GDM1 (cell line): Measurements from ENCODE around the gene ACADL.

Experiments used
- DNase-seq: peaks from one replicate; lab custom pipeline; 2025; lab: John Stamatoyannopoulos, UW

Gene ACADL

GRCh38 chr2:210224941-210225672 lies at the start of gene ACADL:
TSS of gene ACADL (minus strand) at chr2:210225447. CDS start at chr2:210225263, 184 bp downstream.
- DNase-seq = no peak

DNA sequence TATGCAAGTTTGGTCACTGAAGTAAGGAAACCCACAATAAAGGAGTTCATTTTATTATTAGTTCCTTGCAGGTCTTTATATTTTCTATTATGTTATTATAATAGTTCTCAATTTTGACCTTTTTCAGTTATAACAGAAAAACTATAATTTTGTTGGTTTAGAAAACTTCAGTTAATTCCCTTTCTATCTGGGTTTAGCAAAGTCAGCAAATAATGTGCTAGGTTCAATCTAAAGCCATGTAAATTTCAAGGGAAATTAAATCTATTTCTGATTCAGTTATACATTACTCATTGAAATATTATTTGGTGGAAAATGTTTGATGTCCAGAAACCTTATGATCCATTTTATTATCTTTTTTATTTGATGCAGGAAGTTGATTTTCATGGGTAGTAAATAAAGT lies 46.1 kb upstream of the ACADL start:
- DNase-seq = no peak

GRCh38 chr2:210269148-210269547 lies 43.9 kb upstream of the ACADL start:
- no peak for DNase-seq

GRCh38 chr2:210268281-210268680 lies 43.0 kb upstream of the ACADL start:
- no peak for DNase-seq

GRCh38 chr2:210267698-210268097 lies 42.5 kb upstream of the ACADL start:
- DNase-seq = no peak

GRCh38 chr2:210264282-210264681 lies 39.0 kb upstream of the ACADL start:
- no peak for DNase-seq

DNA sequence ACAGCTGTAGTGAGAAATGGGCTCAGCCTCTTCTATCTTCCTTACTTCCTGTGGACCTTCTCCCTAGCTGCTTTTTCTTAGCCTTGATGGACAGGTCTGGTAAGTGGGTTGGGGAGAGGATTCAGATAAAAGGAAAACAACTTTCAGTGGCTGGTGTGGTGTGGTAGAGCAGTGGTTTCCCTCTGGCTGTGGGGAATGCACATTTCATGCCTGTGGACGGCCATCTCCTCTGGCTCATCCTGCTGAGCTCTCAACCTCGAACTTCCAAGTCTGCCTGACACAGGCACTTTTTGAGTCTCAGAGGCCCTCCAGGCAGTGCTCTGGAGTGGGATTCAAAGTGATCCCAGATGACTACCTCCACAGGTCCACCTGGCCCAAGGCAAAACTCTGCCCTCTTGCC lies 38.6 kb upstream of the ACADL start:
- DNase-seq = no peak

- no peak for DNase-seq
These were observed 36.8 kb upstream of the ACADL start for GRCh38 chr2:210262036-210262435.

DNA sequence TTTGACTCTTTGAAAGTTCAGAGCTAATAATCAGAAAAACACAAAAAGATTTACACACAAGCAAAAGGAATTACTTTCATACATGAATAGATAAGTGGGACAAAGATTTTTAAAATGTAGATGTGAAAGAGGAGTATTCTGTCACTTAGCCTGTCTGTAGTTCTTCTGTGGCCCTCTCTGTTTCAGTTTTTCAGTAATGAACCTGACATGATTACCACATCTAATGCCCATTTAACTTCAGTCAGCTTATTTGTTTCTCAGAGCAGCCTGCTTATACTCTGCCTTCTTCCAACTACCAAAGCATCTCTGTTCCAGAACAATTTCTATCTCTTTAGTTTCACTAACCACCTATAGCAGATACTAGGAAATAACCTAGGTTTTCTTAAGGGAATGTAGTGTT lies 34.4 kb upstream of the ACADL start:
- DNase-seq = no peak

DNA sequence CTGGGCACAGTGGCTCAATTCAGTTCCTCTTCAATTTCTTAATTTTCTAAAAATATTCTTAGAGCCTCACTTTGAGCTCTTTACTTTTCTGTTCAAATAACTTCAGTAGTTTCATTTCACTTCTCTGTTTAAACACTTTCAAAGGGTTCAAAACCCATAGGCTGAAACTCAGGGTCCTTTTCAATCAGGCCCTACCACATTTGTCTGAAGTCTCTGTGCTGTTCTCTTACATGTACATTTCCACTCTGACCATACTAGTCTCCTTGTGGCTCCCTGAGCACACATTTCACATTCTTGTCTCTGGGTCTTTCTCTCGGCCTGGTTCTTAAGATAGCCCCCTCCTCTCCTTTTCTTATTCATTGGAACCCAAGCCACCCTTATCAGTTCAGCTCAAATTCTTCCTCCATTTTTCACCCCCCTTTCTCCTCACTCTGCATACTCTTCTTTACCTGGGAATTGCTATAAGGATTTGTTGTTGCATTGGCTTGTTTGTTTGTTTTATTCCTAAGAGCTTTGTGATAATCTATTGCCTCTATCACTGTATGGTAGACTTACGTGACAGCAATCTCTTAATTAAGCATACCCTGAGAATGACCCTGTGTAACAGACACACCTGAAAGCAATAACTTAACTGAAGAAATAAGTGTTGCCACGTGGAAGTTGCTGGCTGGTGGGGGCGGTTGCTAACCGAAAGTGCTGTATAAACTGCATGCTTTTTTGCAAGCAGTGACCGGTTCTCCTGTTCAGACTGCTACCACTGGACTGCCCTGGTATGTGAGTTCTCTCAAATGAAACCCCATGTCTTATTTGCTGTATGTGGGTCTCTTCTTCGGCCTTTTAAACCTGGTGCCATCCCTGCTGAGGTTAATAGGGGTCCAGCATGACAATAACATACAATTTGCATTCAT lies 27.7 kb upstream of the ACADL start:
- DNase-seq = no peak

DNA sequence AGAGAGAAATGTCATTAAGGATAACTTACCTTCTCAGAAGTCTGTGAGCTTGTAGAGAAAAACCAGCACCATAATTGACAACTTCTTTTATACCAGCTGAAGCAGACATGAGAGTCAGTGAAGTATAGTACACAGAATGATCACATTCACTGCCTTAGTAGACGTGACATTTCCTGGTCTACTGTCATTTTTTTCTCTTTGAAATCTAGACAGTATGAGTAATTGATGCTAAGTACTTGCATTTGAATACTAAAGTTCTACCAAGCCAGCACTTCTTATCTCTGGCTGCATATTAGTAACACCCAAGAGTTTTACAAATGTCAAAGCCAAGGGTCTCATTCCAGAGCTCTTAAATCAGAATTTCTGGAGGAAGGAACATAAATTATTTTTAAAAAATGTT lies 25.4 kb upstream of the ACADL start:
- no peak for DNase-seq

GRCh38 chr2:210233487-210233886 lies 8.2 kb upstream of the ACADL start:
- no peak for DNase-seq

DNA sequence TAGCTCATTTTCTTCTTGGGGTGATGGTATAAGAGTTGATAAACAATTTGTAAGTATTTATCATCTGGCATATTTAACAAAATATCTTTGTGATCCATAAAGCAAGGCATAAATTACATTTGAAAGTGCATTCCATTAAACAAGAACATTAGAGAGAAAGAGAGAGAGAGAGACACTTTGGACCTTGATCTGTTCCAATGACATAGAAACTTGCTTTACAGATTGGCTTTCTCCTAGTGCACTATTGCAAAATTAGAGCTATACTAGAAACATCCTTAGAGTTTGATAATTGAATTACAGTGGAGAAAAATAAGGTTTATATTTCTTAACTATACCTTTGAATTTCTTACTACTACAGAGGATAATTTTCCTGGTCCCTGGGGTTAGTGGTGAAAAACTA lies 5.7 kb upstream of the ACADL start:
- DNase-seq = no peak

DNA sequence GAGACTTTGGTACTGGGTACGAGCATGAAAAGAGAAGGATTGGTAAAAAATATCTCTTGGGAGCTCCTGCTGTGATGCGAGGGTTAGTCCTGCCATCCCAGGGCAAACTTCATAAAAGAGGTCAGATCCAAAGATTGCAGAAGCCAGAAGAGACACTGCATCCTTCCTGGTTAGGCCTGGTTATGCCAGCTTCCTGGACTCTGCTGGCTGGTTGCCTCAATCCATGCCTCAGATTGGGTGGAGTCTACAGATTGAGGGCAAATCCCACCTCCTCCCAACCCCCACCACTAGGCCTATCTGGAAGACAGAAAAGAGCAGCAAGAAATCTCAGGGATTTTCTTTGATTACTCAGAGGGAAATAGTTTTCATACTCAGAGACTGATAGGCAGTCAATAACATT lies 5.3 kb upstream of the ACADL start:
- DNase-seq = no peak

DNA sequence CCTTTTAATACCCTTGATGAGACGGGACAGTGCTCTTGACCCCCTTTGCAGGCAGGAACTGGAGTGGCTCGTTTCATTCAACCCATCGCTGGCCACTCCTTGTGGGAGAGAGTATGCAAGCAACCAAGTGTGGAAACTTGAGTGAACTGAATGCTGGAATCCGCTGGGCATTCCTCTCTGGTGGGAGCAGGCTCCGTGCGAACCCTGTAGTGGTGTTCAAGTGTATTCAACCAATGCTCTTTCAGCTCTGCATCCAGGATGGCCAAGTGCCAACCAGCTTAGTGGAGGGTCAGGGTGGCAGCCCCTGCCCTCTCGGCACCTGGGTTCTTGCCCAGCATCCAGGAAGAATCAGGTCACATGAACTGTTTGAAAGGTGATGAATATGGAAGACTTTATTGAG lies 3.3 kb upstream of the ACADL start:
- no peak for DNase-seq

DNA sequence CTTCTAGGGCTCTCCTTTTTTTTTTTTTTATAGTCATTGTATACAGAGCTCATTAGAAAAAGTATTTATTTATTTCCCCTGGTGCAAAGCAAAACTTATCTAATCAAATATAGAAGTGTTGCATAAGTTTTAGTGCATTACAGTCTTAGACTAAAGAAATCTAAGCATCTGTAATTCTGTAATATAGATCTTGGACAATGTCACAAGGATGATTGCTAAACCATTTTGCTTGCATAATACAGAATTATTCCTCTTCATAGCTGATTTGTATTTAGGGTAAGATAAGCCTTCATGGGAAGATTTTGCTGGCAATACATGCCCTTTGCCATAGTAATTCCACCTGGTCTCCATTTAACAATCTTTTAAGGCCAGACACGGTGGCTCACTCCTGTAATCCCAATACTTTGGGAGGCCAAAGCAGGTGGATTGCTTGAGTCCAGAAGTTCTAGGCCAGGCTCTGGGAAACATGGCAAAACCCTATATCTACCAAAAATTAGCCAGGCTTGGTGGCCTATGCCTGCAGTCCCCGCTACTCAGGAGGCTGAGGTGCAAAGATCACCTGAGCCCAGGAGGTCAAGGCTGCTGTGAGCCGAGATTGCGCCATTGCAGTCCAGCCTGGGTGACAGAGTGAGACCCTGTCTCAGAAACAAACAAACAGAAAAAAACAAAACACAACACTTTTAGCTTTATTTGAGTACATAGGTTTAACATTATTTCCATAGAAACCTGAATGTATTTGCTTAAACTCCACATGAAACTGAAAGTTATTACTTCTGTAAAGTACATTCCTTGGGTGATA lies 2.2 kb upstream of the ACADL start:
- DNase-seq = no peak

GRCh38 chr2:210226223-210226622 lies 976 bp upstream of the ACADL start:
- DNase-seq = no peak

- DNase-seq = no peak
These were observed 681 bp downstream of the ACADL start for GRCh38 chr2:210224591-210224940.

GRCh38 chr2:210215120-210215519 lies 10.1 kb downstream of the ACADL start:
- no peak for DNase-seq

- no peak for DNase-seq
These were observed 15.1 kb downstream of the ACADL start for GRCh38 chr2:210210185-210210584.

DNA sequence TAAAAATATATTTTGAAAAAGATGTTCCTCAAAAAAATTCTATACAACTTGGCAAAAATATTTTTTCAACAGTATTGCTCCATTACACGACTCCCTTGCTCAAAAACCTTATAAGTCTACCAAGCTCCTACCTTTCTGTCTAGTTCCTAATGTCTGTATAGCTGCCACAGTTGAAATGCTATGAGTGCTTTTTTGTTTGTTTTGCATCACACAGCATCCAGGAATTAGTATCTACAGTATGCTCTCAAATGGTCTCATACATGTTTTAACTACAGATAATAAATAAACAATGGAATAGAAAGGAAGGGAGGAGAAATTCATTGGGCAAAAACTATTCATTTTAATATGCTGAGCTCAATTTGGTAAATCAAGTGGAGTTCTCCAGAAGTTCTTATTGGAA lies 17.3 kb downstream of the ACADL start:
- no peak for DNase-seq

DNA sequence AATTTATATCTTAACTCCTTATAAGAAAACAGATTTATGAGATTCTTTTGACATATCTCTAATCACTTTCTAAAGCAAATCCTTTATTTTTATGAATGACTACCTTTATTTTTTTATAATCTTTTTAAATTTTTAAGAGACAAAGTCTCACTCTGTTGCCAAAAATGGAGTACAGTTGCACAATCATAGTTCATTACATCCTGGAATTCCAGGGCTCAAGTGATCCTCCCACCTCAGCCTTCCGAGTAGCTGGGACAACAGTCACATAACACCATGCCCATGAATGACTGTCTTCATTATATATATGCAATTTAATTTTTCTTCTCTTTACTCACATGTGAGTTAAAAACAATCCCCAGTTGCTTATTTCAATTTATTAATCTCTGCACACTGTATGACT lies 21.7 kb downstream of the ACADL start:
- no peak for DNase-seq

DNA sequence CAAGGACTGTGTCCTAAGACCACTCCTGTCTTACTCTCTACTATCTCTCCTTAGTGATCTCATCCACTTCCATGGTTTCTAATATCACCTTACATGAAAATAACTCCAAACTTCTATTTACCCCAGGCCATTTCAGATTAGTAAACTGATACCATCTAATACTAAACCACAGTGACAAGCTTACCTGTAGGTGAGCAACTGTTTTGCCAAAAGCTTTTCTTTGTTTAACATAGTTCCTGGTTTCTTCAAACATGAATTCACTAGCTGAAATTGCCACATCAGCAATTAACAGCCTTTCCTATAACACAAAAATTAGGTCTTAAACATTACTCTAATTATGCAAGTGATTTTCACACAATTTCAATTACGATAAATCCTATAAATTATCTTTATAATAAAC lies 22.1 kb downstream of the ACADL start:
- no peak for DNase-seq
